ENCODE data around the gene TATDN2. TPM values are rescaled to one million over a fixed set of nuclear protein-coding genes. Genes with fewer than 3 reads are reported as not detected.

Gene TATDN2
- 10.3 and 11.7 TPM in 2 replicates for total RNA-seq

GRCh38 chr3:10248184-10248983, at the start of gene TATDN2:
Gene TATDN2, plus strand, starts transcription at chr3:10248459. Its CDS starts 742 bp downstream, at chr3:10249201.

GRCh38 chr3:10292505-10293419, 44.5 kb downstream of the TATDN2 start, which contains the start of gene GHRL:
Gene GHRL, minus strand, starts transcription at chr3:10292947. Its CDS starts 2,767 bp downstream, at chr3:10290180.

Other genes starting within 250 kb of the TATDN2 start
- gene FANCD2, start 222.0 kb upstream of the TATDN2 start, total RNA-seq = 20.6 and 34.6 TPM in 2 replicates
- gene FANCD2OS, start 140.2 kb upstream of the TATDN2 start, total RNA-seq = not detected in 2 replicates
- gene BRK1, start 132.8 kb upstream of the TATDN2 start, total RNA-seq = 134 and 144 TPM in 2 replicates
- gene VHL, start 106.7 kb upstream of the TATDN2 start, total RNA-seq = 30.6 and 33.9 TPM in 2 replicates
- 15.8 and 21.6 TPM in 2 replicates for gene IRAK2, start 83.5 kb upstream of the TATDN2 start, total RNA-seq
- 0.20 and 0.53 TPM in 2 replicates for gene GHRL, start 44.5 kb downstream of the TATDN2 start, total RNA-seq
- 168 and 195 TPM in 2 replicates for gene SEC13, start 72.7 kb downstream of the TATDN2 start, total RNA-seq

Measured in mammary microvascular endothelial cell (primary cell).